ENCODE data around the gene PIK3R3.
"Not testable (repeated sequence)": the region's sequence is repeated elsewhere in the genome, so short reads cannot be mapped to it uniquely, and the experiment has no call there.

GRCh38 chr1:46093832-46094231 lies 38.6 kb downstream of the PIK3R3 start:
- TF ChIP-seq POLR2AphosphoS5 (IDR thresholded peaks at IDR 0.05); POLR2A (IDR thresholded peaks at IDR 0.05); EP300 (IDR thresholded peaks at IDR 0.05; ENCODE audit: low read depth): not testable (repeated sequence)
- TF ChIP-seq, protein P1, sequence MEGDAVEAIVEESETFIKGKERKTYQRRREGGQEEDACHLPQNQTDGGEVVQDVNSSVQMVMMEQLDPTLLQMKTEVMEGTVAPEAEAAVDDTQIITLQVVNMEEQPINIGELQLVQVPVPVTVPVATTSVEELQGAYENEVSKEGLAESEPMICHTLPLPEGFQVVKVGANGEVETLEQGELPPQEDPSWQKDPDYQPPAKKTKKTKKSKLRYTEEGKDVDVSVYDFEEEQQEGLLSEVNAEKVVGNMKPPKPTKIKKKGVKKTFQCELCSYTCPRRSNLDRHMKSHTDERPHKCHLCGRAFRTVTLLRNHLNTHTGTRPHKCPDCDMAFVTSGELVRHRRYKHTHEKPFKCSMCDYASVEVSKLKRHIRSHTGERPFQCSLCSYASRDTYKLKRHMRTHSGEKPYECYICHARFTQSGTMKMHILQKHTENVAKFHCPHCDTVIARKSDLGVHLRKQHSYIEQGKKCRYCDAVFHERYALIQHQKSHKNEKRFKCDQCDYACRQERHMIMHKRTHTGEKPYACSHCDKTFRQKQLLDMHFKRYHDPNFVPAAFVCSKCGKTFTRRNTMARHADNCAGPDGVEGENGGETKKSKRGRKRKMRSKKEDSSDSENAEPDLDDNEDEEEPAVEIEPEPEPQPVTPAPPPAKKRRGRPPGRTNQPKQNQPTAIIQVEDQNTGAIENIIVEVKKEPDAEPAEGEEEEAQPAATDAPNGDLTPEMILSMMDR (IDR thresholded peaks at IDR 0.05), result not testable (repeated sequence)
